C4-2B (cell line): ENCODE data around the gene CSNK2A1.

Source experiments
- ZFX ChIP-seq: fragments of 450-650 bp; IDR thresholded peaks from 2 replicates; pipeline ENCODE4 v1.6.1; 2017
- TF ChIP-seq, protein P1 (sequence below): fragments of 450-650 bp; conservative IDR thresholded peaks from 2 replicates; pipeline ENCODE4 v1.5.1; 2017; ENCODE audit warnings: mild to moderate bottlenecking

DNA sequence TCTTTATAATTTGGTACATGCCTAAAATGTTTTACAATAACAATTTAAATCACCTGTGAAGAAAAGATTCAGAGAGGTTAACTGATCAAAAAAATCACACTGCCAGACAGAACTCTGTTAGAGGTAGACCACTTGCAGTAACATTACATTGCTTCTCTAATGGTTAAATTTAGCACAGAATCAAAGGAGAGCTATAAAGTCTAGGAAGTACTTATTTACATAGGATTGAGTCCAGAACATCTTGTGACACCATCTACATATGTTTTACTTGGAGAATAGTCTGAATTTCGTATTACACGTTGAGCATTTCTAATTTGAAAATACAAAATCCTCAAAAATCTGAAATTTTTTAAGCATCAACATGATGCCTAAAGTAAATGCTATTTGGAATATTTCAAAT is 64.1 kb downstream of the CSNK2A1 start:
- TF ChIP-seq, protein P1, sequence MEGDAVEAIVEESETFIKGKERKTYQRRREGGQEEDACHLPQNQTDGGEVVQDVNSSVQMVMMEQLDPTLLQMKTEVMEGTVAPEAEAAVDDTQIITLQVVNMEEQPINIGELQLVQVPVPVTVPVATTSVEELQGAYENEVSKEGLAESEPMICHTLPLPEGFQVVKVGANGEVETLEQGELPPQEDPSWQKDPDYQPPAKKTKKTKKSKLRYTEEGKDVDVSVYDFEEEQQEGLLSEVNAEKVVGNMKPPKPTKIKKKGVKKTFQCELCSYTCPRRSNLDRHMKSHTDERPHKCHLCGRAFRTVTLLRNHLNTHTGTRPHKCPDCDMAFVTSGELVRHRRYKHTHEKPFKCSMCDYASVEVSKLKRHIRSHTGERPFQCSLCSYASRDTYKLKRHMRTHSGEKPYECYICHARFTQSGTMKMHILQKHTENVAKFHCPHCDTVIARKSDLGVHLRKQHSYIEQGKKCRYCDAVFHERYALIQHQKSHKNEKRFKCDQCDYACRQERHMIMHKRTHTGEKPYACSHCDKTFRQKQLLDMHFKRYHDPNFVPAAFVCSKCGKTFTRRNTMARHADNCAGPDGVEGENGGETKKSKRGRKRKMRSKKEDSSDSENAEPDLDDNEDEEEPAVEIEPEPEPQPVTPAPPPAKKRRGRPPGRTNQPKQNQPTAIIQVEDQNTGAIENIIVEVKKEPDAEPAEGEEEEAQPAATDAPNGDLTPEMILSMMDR = no peak
- no peak for TF ChIP-seq ZFX
